ENCODE data around the gene SLC25A14. TPM values are rescaled to one million over a fixed set of nuclear protein-coding genes. Genes with fewer than 3 reads are reported as not detected.

Gene SLC25A14
- total and polyA plus RNA-seq, 8 donors: 1.2 to 19.3 (median 9.3) TPM

GRCh38 chrX:130416785-130417184 is 77.1 kb downstream of the SLC25A14 start:
- intact Hi-C loops (cut with DNase I; ENCODE audit: low total_unique reads): no loop called here
- WGBS, 5 donors: 61 to 87% (median 80%) methylated on average over 4 of the region's 4 CpGs
- Histone ChIP-seq H3K27me3 (no peaks in the 10 kb centered on the region), H3K36me3 (peaks cover 0 to 27% (median 22%) of the 10 kb centered on the region in 4 donors), H3K9me3 (no peaks in the 10 kb centered on the region), H3K4me1 (no peaks in the 10 kb centered on the region), H3K4me3 (no peak overlapping the region), H3K27ac (no peak overlapping the region)
- TF ChIP-seq POLR2AphosphoS5 (IDR thresholded peaks at IDR 0.05): no peak
- TF ChIP-seq POLR2A (IDR thresholded peaks at IDR 0.05): no peak
- TF ChIP-seq EP300 (IDR thresholded peaks at IDR 0.05): no peak
- no peak for TF ChIP-seq CTCF (IDR thresholded peaks at IDR 0.05)
- DNase-seq: no peak

GRCh38 chrX:130418066-130418465 is 78.3 kb downstream of the SLC25A14 start:
- WGBS, 5 donors: 46 to 68% (median 53%) methylated on average over 2 of the region's 2 CpGs
- intact Hi-C loops (cut with DNase I; ENCODE audit: low total_unique reads): no loop called here
- Histone ChIP-seq H3K27me3 (no peaks in the 10 kb centered on the region), H3K4me3 (no peak overlapping the region), H3K36me3 (peaks cover 0 to 14% (median 10%) of the 10 kb centered on the region in 4 donors), H3K9me3 (no peaks in the 10 kb centered on the region), H3K4me1 (no peaks in the 10 kb centered on the region), H3K27ac (no peak overlapping the region)
- DNase-seq: no peak
- no peak for TF ChIP-seq POLR2AphosphoS5 (IDR thresholded peaks at IDR 0.05)
- no peak for TF ChIP-seq CTCF (IDR thresholded peaks at IDR 0.05)
- no peak for TF ChIP-seq EP300 (IDR thresholded peaks at IDR 0.05)
- no peak for TF ChIP-seq POLR2A (IDR thresholded peaks at IDR 0.05)

GRCh38 chrX:130418740-130419139 is 79.0 kb downstream of the SLC25A14 start:
- no peak for DNase-seq
- intact Hi-C loops (cut with DNase I; ENCODE audit: low total_unique reads): no loop called here
- WGBS, 5 donors: 78 to 93% (median 90%) methylated on average over 4 of the region's 4 CpGs

GRCh38 chrX:130419263-130419662 is 79.5 kb downstream of the SLC25A14 start:
- DNase-seq: no peak
- Histone ChIP-seq H3K36me3 (peaks cover 0 to 8% (median 6%) of the 10 kb centered on the region in 4 donors), H3K27me3 (no peaks in the 10 kb centered on the region), H3K9me3 (no peaks in the 10 kb centered on the region), H3K4me3 (no peak overlapping the region), H3K4me1 (no peaks in the 10 kb centered on the region), H3K27ac (no peak overlapping the region)
- intact Hi-C loops (cut with DNase I; ENCODE audit: low total_unique reads): no loop called here
- WGBS, 5 donors: 78 to 96% (median 80%) methylated on average over 2 of the region's 2 CpGs
- no peak for TF ChIP-seq POLR2A (IDR thresholded peaks at IDR 0.05)
- TF ChIP-seq EP300 (IDR thresholded peaks at IDR 0.05): no peak
- TF ChIP-seq CTCF (IDR thresholded peaks at IDR 0.05): no peak
- TF ChIP-seq POLR2AphosphoS5 (IDR thresholded peaks at IDR 0.05): no peak

More at GRCh38 chrX:130418740-130419139, 79.0 kb downstream of the SLC25A14 start:
- Histone ChIP-seq H3K9me3 (no peaks in the 10 kb centered on the region), H3K27ac (no peak overlapping the region), H3K4me3 (no peak overlapping the region), H3K27me3 (no peaks in the 10 kb centered on the region), H3K36me3 (peaks cover 0 to 12% (median 9%) of the 10 kb centered on the region in 4 donors), H3K4me1 (no peaks in the 10 kb centered on the region)
- no peak for TF ChIP-seq POLR2A (IDR thresholded peaks at IDR 0.05)
- no peak for TF ChIP-seq POLR2AphosphoS5 (IDR thresholded peaks at IDR 0.05)

Small RNAs within 50 kb of the gene (small RNA-seq; reads per million reads assigned to genes)
- gene AL035423.1 (0 reads per million in 4 donors), gene RNU6-1130P (0 reads per million in 4 donors)

Other genes starting within 250 kb of the SLC25A14 start
- 10 to 100 TPM in 3 of 5 donors, 1 to 10 TPM in 2; 7.1 to 34.5 (median 19.6) TPM for gene ELF4, start 229.4 kb upstream of the SLC25A14 start, total RNA-seq
- 10 to 100 TPM in 1 of 3 donors, 1 to 10 TPM in 2; 3.9 to 17.9 (median 7.0) TPM for gene ELF4, start 229.4 kb upstream of the SLC25A14 start, polyA plus RNA-seq
- 10 to 100 TPM in 4 of 5 donors, 1 to 10 TPM in 1; 2.9 to 29.6 (median 22.0) TPM for gene AIFM1, start 174.1 kb upstream of the SLC25A14 start, total RNA-seq
- gene AIFM1, start 174.1 kb upstream of the SLC25A14 start, polyA plus RNA-seq: 10 to 100 TPM; 24.7 to 33.5 (median 31.5) TPM
- gene RAB33A, start 168.0 kb upstream of the SLC25A14 start, total RNA-seq: 1 to 10 TPM in 1 of 5 donors, not detected in 4; 1.7 TPM
- 1 to 10 TPM in 1 of 3 donors, under 1 TPM in 2; 0.75 to 1.1 (median 0.75) TPM for gene RAB33A, start 168.0 kb upstream of the SLC25A14 start, polyA plus RNA-seq
- gene ZNF280C, start 71.0 kb upstream of the SLC25A14 start, total RNA-seq: 10 to 100 TPM in 2 of 5 donors, 1 to 10 TPM in 3; 1.2 to 17.5 (median 5.7) TPM
- gene ZNF280C, start 71.0 kb upstream of the SLC25A14 start, polyA plus RNA-seq: 1 to 10 TPM in 1 of 3 donors, under 1 TPM in 2; 0.61 to 1.1 (median 0.81) TPM
- gene GPR119, start 45.8 kb downstream of the SLC25A14 start, total RNA-seq: under 1 TPM in 1 of 5 donors, not detected in 4; 0.55 TPM
- gene GPR119, start 45.8 kb downstream of the SLC25A14 start, polyA plus RNA-seq: not detected
- gene RBMX2, start 62.1 kb downstream of the SLC25A14 start, total RNA-seq: 100 to 1,000 TPM in 1 of 5 donors, 10 to 100 TPM in 1, 1 to 10 TPM in 2, not detected in 1; 4.5 to 131 (median 16.3) TPM
- 100 to 1,000 TPM in 1 of 3 donors, 10 to 100 TPM in 2; 19.9 to 107 (median 29.9) TPM for gene RBMX2, start 62.1 kb downstream of the SLC25A14 start, polyA plus RNA-seq

Data from stomach (tissue), 9 donors.